Activated naive CD4-positive, alpha-beta T cell treated with anti-CD3 and anti-CD28 coated beads for 36 hours (primary cell): ENCODE data around the gene LRRK2. TPM values are rescaled to one million over a fixed set of nuclear protein-coding genes. Genes with fewer than 3 reads are reported as not detected.

Experiments
- CTCF ChIA-PET: fragments of 350-600 bp; sonication (Branson Sonifier 250); formaldehyde crosslinking; loops from one replicate; lab custom pipeline; 2021; ENCODE audit warnings: antibody characterized with exemption; lab: Charles Lee
- DNase-seq: peaks from one replicate; pipeline ENCODE4 v3.0.0-alpha.2; 2020
- H3K27ac Mint-ChIP-seq: one replicate; pipeline ENCODE4 v1.8.0; 2021; ENCODE audit warnings: mild to moderate bottlenecking, mixed read lengths
- H3K27me3 Mint-ChIP-seq: one replicate; pipeline ENCODE4 v1.8.0; 2021; ENCODE audit warnings: low read depth, mixed read lengths
- H3K36me3 Mint-ChIP-seq: one replicate; pipeline ENCODE4 v1.8.0; 2021; ENCODE audit warnings: low read depth, mixed read lengths
- H3K4me1 Mint-ChIP-seq: one replicate; pipeline ENCODE4 v1.8.0; 2021; ENCODE audit warnings: low read depth, mixed read lengths
- H3K4me3 Mint-ChIP-seq: one replicate; pipeline ENCODE4 v1.8.0; 2021; ENCODE audit warnings: mild to moderate bottlenecking, moderate library complexity, mixed read lengths
- H3K9me3 Mint-ChIP-seq: one replicate; pipeline ENCODE4 v1.8.0; 2021; ENCODE audit warnings: mixed read lengths
- intact Hi-C: fragments of 100-400 bp; cut with micrococcal nuclease; formaldehyde crosslinking; loops from one replicate; pipeline ENCODE4 v1.15.1; 2023
- total RNA-seq, 2 experiments: library from RNA; stranded (reverse); gene quantifications; one replicate each; pipeline ENCODE4 v1.2.3, GENCODE V29; 2021

LRRK2 gene
- total RNA-seq, 2 experiments from 2014 or later = not detected

DNA sequence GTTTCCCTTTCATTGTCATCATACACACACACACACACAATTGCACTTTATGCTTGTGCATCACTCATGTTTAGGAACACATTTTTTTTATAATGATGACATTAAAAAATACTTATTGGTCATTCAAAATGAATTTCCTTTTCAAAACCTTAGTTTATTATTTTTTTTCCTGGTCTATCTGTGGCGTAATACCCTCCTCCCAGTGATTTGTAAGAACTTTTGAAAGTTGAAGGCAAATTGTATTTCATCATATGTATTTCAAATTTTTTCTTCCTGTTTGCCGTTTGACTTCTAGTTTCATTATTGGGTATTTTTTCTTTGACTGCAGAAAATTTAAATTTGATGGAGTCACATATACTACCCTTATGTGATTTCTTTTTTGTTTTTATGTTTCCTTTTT is 2.5 kb upstream of the LRRK2 start:
- CTCF ChIA-PET = no interaction called here
- H3K36me3 Mint-ChIP-seq = no peaks in the 10 kb centered on the region
- H3K27me3 Mint-ChIP-seq = peaks cover 34% of the 10 kb centered on the region
- H3K9me3 Mint-ChIP-seq = no peaks in the 10 kb centered on the region
- H3K4me1 Mint-ChIP-seq = peaks cover 11% of the 10 kb centered on the region
- intact Hi-C loops = no loop called here
- no peak for DNase-seq
- H3K4me3 Mint-ChIP-seq = no peak overlapping the region
- no peak overlapping the region for H3K27ac Mint-ChIP-seq

GRCh38 chr12:40223646-40224045 is 1.2 kb upstream of the LRRK2 start:
- no peak overlapping the region for H3K4me3 Mint-ChIP-seq
- H3K9me3 Mint-ChIP-seq = no peaks in the 10 kb centered on the region
- intact Hi-C loops = no loop called here
- CTCF ChIA-PET = no interaction called here
- H3K36me3 Mint-ChIP-seq = no peaks in the 10 kb centered on the region
- peaks cover 43% of the 10 kb centered on the region for H3K27me3 Mint-ChIP-seq
- peaks cover 11% of the 10 kb centered on the region for H3K4me1 Mint-ChIP-seq
- no peak for DNase-seq
- no peak overlapping the region for H3K27ac Mint-ChIP-seq

DNA sequence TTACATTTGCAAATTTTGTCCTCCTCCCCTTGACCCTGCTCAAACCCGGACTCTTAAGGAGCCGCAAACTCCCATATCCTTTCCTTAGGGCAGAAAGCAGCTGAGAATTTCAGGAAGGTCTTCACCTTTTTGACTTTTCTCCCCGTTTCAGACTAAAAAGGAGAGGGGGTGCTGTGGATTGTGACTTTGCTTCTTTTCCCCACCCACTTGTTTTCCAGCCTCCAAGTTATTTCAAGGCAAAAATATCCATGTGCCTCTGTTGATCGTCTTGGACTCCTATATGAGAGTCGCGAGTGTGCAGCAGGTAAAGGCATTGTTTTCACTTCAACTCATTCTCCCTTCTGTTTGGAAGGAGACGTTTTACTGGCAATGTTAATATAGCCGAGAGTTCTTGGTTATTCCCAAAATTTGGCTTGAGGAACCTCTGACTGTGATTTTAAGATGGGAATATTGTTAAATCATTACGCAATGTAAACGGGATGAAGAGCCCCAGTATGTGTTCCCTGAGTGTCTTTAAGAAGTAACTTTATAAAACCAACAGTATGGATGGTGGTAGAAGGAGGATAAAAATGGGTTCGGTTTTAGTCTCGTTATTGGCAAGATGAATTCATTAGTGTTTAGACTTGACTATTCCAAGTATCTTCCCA is 663 bp downstream of the LRRK2 start:
- Mint-ChIP-seq H3K27ac (no peak overlapping the region), H3K4me1 (peaks cover 11% of the 10 kb centered on the region), H3K27me3 (peaks cover 49% of the 10 kb centered on the region), H3K4me3 (no peak overlapping the region), H3K9me3 (no peaks in the 10 kb centered on the region), H3K36me3 (no peaks in the 10 kb centered on the region)
- CTCF ChIA-PET = no interaction called here
- intact Hi-C loops = no loop called here
- no peak for DNase-seq

- H3K4me3 Mint-ChIP-seq = no peak overlapping the region
- CTCF ChIA-PET = no interaction called here
- H3K36me3 Mint-ChIP-seq = no peaks in the 10 kb centered on the region
- H3K9me3 Mint-ChIP-seq = no peaks in the 10 kb centered on the region
- intact Hi-C loops = no loop called here
- DNase-seq = no peak
- peaks cover 11% of the 10 kb centered on the region for H3K4me1 Mint-ChIP-seq
- H3K27me3 Mint-ChIP-seq = peaks cover 49% of the 10 kb centered on the region
- no peak overlapping the region for H3K27ac Mint-ChIP-seq
Observed at GRCh38 chr12:40225984-40226602, 1.3 kb downstream of the LRRK2 start.

DNA sequence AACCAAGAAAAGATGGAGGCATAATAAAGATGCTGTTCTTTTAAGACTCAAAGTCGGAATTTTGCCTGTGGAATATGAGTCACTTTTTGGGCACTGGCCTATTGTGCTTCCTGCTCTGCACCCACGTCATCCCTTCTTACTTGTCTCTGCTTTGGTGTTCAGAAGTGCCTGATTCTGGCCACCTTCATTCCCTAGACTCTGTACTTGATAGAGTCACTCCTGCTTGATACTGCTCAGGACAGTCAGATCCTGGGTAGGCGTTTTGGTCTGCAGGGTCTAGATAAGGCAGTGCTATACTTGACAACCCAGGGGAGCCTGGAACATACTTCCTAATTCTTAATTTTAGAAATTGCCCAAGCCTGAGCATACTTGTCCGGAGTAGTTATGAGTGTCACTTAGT is 1.9 kb downstream of the LRRK2 start:
- CTCF ChIA-PET = no interaction called here
- peaks cover 49% of the 10 kb centered on the region for H3K27me3 Mint-ChIP-seq
- peaks cover 11% of the 10 kb centered on the region for H3K4me1 Mint-ChIP-seq

GRCh38 chr12:40227447-40227846 is 2.6 kb downstream of the LRRK2 start:
- Mint-ChIP-seq H3K4me1 (peaks cover 11% of the 10 kb centered on the region), H3K4me3 (no peak overlapping the region), H3K36me3 (no peaks in the 10 kb centered on the region), H3K27ac (no peak overlapping the region), H3K9me3 (no peaks in the 10 kb centered on the region), H3K27me3 (peaks cover 52% of the 10 kb centered on the region)
- CTCF ChIA-PET = no interaction called here
- intact Hi-C loops = no loop called here
- no peak for DNase-seq

More for the DNA sequence above, 1.9 kb downstream of the LRRK2 start:
- H3K4me3 Mint-ChIP-seq = no peak overlapping the region
- no peak overlapping the region for H3K27ac Mint-ChIP-seq
- H3K36me3 Mint-ChIP-seq = no peaks in the 10 kb centered on the region
- no peaks in the 10 kb centered on the region for H3K9me3 Mint-ChIP-seq
- DNase-seq = no peak
- intact Hi-C loops = no loop called here

DNA sequence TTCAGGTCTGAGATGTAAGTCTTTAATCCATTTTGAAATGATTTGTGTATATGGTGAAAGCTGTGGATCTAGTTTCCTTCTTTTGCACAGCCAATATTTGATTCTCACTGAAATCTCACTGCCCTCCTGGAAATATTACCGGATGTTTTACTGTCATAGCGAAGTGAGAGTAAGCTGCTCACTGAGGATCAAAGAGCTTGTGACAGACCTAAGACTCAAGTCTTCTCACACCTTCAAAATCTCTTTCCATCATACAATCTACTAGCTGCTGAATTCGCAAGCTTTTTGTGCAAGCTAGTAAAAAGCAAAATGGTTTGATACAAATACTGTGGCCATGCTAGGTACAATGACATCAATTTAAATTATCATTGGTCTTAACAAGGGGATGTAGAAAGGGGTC is 3.9 kb downstream of the LRRK2 start:
- Mint-ChIP-seq H3K27me3 (peaks cover 43% of the 10 kb centered on the region), H3K4me1 (peaks cover 11% of the 10 kb centered on the region), H3K27ac (no peak overlapping the region), H3K36me3 (no peaks in the 10 kb centered on the region), H3K4me3 (no peak overlapping the region), H3K9me3 (no peaks in the 10 kb centered on the region)
- intact Hi-C loops = no loop called here
- CTCF ChIA-PET = no interaction called here
- DNase-seq = no peak

GRCh38 chr12:40229690-40230651 is 5.2 kb downstream of the LRRK2 start:
- DNase-seq = no peak
- Mint-ChIP-seq H3K9me3 (no peaks in the 10 kb centered on the region), H3K36me3 (no peaks in the 10 kb centered on the region), H3K4me1 (peaks cover 7% of the 10 kb centered on the region), H3K4me3 (no peak overlapping the region), H3K27me3 (peaks cover 37% of the 10 kb centered on the region), H3K27ac (no peak overlapping the region)
- CTCF ChIA-PET = no interaction called here
- intact Hi-C loops = no loop called here

DNA sequence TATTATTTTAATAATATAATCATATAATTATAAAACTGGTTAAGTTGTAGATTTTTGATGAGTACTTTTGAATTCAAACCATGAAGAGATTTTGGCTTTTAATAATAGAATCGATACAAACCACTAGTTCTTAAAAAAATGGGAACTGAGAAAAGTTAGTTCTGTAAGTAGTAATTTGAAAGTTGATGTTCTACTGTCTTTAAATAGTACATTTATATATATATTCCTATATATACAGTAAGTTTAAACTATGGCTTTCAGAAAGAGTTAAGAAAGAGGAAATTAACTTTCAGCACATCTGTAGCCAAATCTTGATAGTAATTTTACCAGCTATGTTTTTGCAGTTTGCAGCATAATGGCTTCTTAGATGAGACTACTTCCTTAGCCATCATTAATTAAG is 7.8 kb downstream of the LRRK2 start:
- H3K27ac Mint-ChIP-seq = no peak overlapping the region
- H3K9me3 Mint-ChIP-seq = no peaks in the 10 kb centered on the region
- H3K4me1 Mint-ChIP-seq = no peaks in the 10 kb centered on the region
- CTCF ChIA-PET = interaction anchor here (0.6 kb wide), 1 partner anchor 468 kb away, joined by 4 read pairs; no protein-coding TSS in a partner anchor
- H3K4me3 Mint-ChIP-seq = no peak overlapping the region
- intact Hi-C loops = no loop called here
- DNase-seq = no peak
- H3K36me3 Mint-ChIP-seq = no peaks in the 10 kb centered on the region
- H3K27me3 Mint-ChIP-seq = peaks cover 17% of the 10 kb centered on the region

- Mint-ChIP-seq H3K27me3 (peaks cover 7% of the 10 kb centered on the region), H3K9me3 (no peaks in the 10 kb centered on the region), H3K36me3 (no peaks in the 10 kb centered on the region), H3K4me3 (no peak overlapping the region), H3K27ac (no peak overlapping the region), H3K4me1 (no peaks in the 10 kb centered on the region)
- CTCF ChIA-PET = no interaction called here
- intact Hi-C loops = no loop called here
- DNase-seq = no peak
Observed at GRCh38 chr12:40233741-40234367, 9.1 kb downstream of the LRRK2 start.

- Mint-ChIP-seq H3K27me3 (peaks cover 3% of the 10 kb centered on the region), H3K36me3 (no peaks in the 10 kb centered on the region), H3K27ac (no peak overlapping the region), H3K4me1 (no peaks in the 10 kb centered on the region), H3K4me3 (no peak overlapping the region), H3K9me3 (no peaks in the 10 kb centered on the region)
- CTCF ChIA-PET = interaction anchor here (0.7 kb wide), 1 partner anchor 90 kb away, joined by 3 read pairs; no protein-coding TSS in a partner anchor
- no peak for DNase-seq
- intact Hi-C loops = no loop called here
Observed at GRCh38 chr12:40236357-40236850, 11.6 kb downstream of the LRRK2 start.

DNA sequence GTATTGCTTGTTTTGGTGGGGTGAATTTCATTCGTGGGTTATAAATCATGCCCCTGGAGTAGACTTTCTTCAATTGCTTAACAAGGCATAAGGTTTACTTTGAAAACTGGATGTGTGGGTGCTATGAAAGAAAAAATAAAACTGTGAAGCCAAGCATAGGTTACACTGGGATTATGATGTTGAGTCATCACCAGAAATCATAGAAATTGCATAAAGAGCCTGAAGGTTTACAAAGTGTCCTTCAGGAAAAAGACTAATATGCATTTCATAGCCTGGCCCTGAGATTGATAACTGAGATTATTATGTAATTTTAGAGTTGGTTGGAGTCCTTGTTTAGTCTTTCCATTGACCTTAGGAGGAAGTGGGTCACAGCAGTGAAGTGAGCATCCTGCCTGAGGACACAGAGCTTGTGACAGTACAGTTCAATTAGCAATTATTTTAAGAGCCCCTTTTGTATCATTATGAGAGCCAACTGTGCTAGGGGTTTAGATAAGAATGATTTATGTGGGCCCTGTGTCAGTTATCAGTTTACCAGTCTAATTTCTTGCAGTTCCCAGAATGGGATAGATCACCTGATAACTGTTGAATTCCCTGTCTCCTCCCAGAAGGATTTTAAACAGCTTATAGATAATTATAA is 13.6 kb downstream of the LRRK2 start:
- Mint-ChIP-seq H3K4me1 (no peaks in the 10 kb centered on the region), H3K27ac (no peak overlapping the region), H3K27me3 (no peaks in the 10 kb centered on the region), H3K4me3 (no peak overlapping the region), H3K9me3 (no peaks in the 10 kb centered on the region), H3K36me3 (no peaks in the 10 kb centered on the region)
- no peak for DNase-seq
- intact Hi-C loops = no loop called here
- CTCF ChIA-PET = no interaction called here
